ENCODE results near the gene NBAS. TPM values are rescaled to one million over a fixed set of nuclear protein-coding genes. Genes with fewer than 3 reads are reported as not detected.

NBAS gene
- total RNA-seq, 1 experiment from 2014 or later, result 46.4 TPM

DNA sequence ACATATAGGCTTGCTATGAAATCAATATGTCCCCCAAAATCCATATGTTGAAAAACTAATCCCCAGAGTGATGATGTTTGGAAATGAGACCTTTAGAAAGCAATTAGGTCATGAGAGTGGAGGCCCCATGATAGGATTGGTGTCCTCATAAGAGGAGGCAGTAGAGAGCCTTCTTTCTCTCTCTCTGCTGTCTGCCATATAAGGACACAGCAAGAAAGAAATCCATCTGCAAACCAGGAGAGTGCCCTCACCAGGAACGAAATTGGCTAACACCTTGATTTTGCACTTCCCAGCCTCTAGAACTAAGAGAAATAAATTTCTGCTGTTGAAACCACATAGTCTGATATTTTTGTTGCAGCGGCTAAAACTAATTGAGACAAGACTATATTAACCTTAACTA lies 89.5 kb downstream of the NBAS start:
- Mint-ChIP-seq H3K9me3 (ENCODE audit: unreplicated experiment) (no peaks in the 10 kb centered on the region), H3K27ac (ENCODE audit: low read depth, unreplicated experiment) (no peak overlapping the region), H3K4me3 (ENCODE audit: unreplicated experiment) (no peak overlapping the region), H3K4me1 (ENCODE audit: insufficient read depth, unreplicated experiment) (no peaks in the 10 kb centered on the region), H3K27me3 (ENCODE audit: insufficient read depth, unreplicated experiment) (no peaks in the 10 kb centered on the region), H3K36me3 (ENCODE audit: insufficient read depth, unreplicated experiment) (peaks cover 54% of the 10 kb centered on the region)
- BruUV-seq (replicated peaks), result no TSS peak
- TF ChIP-seq CTCF (IDR thresholded peaks at IDR 0.05; ENCODE audit: unreplicated experiment), result no peak
- intact Hi-C loops (cut with micrococcal nuclease), result no loop called here
- ChIA-PET POLR2A (interaction anchor here (0.7 kb wide), 1 partner anchor 75 kb away, joined by 3 read pairs; no protein-coding TSS in a partner anchor), CTCF (interaction anchor here (1.2 kb wide), 1 partner anchor 106 kb away, joined by 4 read pairs; no protein-coding TSS in a partner anchor)
- DNase-seq (ENCODE audit: unreplicated experiment), result no peak

DNA sequence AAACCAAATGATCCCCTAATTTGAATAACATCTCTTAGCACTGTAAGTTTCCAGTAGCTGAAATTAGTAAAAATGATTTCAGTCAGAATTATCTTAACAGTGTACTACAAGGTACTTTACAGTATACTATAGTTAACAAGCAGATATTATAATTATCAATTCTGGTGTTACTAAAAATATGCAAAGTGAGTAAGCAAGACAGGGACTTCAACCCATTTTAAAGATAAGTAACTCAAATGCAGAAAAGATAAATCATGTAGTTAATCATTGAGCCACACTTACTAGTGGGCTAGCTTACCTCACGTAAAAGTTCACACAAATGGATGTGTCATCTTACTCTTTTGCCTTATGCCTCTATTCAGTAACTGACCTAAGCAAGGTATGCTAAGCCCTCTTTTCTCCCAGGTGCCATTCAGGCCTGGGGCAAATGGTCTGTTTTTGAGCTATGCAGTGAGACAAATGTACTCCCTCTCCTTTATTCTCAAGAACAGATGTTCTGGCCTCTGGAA lies 101.0 kb downstream of the NBAS start:
- ChIA-PET POLR2A (no interaction called here), CTCF (interaction anchor here (0.5 to 0.6 kb wide), 2 partner anchors 38 to 95 kb away, joined by 3 read pairs; no protein-coding TSS in a partner anchor)
- BruUV-seq (replicated peaks), result no TSS peak
- Mint-ChIP-seq H3K27ac (ENCODE audit: low read depth, unreplicated experiment) (no peak overlapping the region), H3K4me3 (ENCODE audit: unreplicated experiment) (no peak overlapping the region), H3K27me3 (ENCODE audit: insufficient read depth, unreplicated experiment) (no peaks in the 10 kb centered on the region), H3K36me3 (ENCODE audit: insufficient read depth, unreplicated experiment) (peaks cover 26% of the 10 kb centered on the region), H3K9me3 (ENCODE audit: unreplicated experiment) (no peaks in the 10 kb centered on the region), H3K4me1 (ENCODE audit: insufficient read depth, unreplicated experiment) (no peaks in the 10 kb centered on the region)
- no peak for TF ChIP-seq CTCF (IDR thresholded peaks at IDR 0.05; ENCODE audit: unreplicated experiment)
- intact Hi-C loops (cut with micrococcal nuclease), result no loop called here
- no peak for DNase-seq (ENCODE audit: unreplicated experiment)

DNA sequence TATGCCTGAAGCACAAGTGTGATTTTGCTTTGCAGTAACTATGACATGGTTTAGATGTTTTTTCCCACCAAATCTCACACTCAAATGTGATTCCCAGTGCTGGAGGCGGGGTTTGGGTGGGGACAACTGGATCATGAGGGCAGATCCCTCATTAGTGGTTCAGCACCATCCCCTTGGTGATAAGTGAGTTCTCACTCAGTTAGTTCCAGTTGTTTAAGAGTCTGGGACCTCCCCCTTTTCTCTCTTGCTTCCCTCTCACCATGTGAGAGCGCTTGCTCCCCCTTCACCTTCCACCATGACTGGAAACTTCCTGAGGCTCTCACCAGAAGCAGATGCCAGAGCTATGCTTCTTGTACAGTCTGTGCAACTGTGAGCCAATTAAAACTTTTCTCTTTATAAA lies 102.9 kb downstream of the NBAS start:
- ChIA-PET POLR2A (no interaction called here), CTCF (no interaction called here)
- BruUV-seq (replicated peaks), result no TSS peak
- TF ChIP-seq CTCF (IDR thresholded peaks at IDR 0.05; ENCODE audit: unreplicated experiment), result no peak
- H3K27ac Mint-ChIP-seq (ENCODE audit: low read depth, unreplicated experiment), result no peak overlapping the region
- no peak for DNase-seq (ENCODE audit: unreplicated experiment)
- H3K4me3 Mint-ChIP-seq (ENCODE audit: unreplicated experiment), result no peak overlapping the region
- H3K27me3 Mint-ChIP-seq (ENCODE audit: insufficient read depth, unreplicated experiment), result no peaks in the 10 kb centered on the region
- H3K9me3 Mint-ChIP-seq (ENCODE audit: unreplicated experiment), result no peaks in the 10 kb centered on the region
- intact Hi-C loops (cut with micrococcal nuclease), result no loop called here
- peaks cover 26% of the 10 kb centered on the region for H3K36me3 Mint-ChIP-seq (ENCODE audit: insufficient read depth, unreplicated experiment)
- H3K4me1 Mint-ChIP-seq (ENCODE audit: insufficient read depth, unreplicated experiment), result no peaks in the 10 kb centered on the region

DNA sequence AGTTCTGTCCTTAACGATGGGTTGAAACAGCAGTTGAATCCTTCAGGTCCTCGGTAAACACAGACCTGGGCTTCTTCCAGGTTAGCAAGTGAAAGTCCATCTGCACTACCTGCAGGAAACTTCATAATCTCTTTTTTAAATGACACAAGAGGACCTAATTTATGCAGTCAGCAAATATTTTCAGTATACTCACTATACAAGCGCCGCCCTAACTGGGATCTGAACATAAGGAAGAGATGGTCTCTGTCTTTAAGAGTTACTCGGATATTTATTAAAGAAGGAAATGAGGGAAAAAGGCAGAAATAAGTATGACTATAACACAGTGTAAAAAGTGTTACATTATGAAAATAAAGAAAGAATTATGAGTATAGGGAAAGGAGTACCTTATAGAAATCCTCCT lies 103.3 kb downstream of the NBAS start:
- CTCF ChIA-PET, result no interaction called here
- no peak for TF ChIP-seq CTCF (IDR thresholded peaks at IDR 0.05; ENCODE audit: unreplicated experiment)
- Mint-ChIP-seq H3K27ac (ENCODE audit: low read depth, unreplicated experiment) (no peak overlapping the region), H3K9me3 (ENCODE audit: unreplicated experiment) (no peaks in the 10 kb centered on the region), H3K4me1 (ENCODE audit: insufficient read depth, unreplicated experiment) (no peaks in the 10 kb centered on the region), H3K4me3 (ENCODE audit: unreplicated experiment) (no peak overlapping the region), H3K36me3 (ENCODE audit: insufficient read depth, unreplicated experiment) (peaks cover 26% of the 10 kb centered on the region), H3K27me3 (ENCODE audit: insufficient read depth, unreplicated experiment) (no peaks in the 10 kb centered on the region)
- no TSS peak for BruUV-seq (replicated peaks)
- DNase-seq (ENCODE audit: unreplicated experiment), result no peak
- intact Hi-C loops (cut with micrococcal nuclease), result no loop called here
- POLR2A ChIA-PET, result no interaction called here

Data from MCF 10A (cell line).